ACHN (cell line): ENCODE results near the gene CSH1.
"Not testable (repeated sequence)": the region's sequence is repeated elsewhere in the genome, so short reads cannot be mapped to it uniquely, and the experiment has no call there.

ENCODE experiments used
- DNase-seq: peaks from one replicate; pipeline ENCODE4 v3.0.0-alpha.2; 2015
- in situ Hi-C: cut with HindIII; loops from 2 replicates; pipeline ENCODE4 v1.10.0; 2017; ENCODE audit warnings: low sequenced_read_pairs, low pct_ligation_motif_present, low pct_unique_long_range_greater_than_20kb

CSH1 gene

DNA sequence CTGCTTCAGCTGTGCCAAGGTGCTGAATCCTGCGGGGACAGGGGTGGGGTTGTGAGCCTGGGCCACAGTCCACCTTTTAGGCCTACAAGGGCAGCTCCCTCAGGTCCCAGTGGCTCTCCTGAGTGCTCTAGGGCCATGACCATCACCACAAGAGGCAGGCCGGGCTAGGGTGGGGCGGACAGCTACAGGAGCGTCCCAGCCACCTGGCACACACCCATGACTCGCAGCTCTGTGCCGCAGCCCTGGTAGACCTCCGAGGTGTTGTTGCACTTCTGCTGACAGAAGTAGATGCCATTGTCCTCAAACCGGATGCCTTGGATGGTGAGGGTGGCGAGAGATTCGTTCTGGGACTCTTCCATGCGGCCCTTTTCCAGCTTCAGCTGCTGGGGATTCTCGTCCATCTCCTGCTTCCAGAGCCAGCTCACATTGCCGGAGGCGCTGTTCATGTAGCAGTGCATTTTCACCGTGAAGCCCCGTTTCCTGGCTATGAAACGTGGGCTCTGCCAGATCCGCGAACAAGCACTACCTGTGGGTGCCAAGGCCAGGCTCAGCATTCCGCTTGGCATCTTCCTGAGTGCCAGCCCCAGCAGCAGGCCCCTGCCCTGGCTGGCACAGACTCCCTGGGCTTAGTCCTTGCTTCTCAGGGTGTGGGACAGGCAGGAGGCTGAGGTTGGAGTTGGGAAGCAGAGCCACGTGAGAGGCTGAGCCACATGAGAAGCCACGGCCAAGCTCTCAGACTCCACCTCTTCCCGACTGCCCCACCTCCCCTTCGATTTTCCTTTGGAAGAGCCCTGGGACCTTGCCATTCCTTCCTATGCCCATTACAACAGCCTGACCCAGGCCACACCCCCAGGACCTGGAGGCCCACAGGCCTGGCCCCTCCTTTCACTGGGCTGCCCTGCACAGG, 33.7 kb upstream of the CSH1 start:
- DNase-seq: no peak
- in situ Hi-C loops: no loop called here

DNA sequence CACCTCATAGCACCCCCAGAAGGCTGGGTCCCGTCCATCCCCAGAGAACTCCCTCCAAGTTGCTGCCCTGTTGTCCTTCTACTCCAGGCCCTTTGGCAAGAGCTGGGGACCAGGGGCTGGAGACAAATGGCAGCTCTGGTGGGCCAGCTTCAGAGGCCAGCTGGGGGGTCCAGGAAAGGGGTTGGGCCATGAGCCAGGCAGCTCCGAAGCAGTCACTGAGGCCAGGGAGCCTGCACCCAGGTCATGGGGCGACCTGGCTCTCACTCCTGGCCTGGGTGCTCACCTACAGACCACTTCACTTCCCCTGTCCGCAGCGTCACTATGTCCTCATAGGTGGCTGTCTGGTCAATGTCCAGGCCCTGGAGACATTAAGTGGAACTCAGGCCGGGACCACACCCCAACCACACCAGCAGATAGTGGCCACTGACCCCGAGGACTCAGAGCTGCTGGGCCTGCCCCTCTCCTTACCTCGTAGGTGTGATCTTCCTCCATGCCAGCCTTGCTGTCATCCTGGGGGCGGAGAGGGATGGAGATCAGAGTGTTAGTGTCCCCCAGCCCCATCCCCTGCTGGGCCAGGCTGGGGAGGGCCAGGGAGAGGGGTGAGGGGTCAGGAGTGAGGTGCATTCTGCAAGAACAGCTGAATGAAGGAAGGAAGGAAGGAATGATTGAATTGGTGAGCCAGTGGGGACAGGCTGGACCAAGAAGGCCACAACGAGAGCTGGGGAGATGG, 32.8 kb upstream of the CSH1 start:
- in situ Hi-C loops: no loop called here
- no peak for DNase-seq

DNA sequence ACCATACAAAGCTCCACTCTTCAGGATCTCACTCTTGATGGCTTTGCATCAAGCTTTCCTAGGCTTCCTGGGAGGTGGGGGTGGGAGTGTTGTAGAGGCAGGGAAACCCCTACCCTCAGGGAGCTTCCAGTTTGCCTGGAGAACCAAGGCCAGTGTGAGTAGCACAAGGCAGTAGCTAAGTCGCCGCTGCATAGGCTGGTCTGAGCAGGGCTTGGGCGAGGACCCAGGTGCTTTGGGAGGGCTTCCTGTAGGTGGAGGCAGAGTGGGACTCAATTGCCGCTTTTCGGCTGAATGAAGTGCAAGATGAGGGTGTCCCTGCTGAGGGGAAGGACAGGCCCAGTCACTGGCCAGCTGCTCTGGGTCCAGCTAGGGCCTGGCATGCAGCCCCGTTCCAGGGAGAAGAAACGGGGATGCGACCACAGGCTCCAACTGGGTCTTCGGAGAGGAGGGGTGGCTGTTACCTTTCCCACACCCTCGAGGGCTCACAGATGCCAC, 31.8 kb upstream of the CSH1 start:
- in situ Hi-C loops: no loop called here
- DNase-seq: no peak

DNA sequence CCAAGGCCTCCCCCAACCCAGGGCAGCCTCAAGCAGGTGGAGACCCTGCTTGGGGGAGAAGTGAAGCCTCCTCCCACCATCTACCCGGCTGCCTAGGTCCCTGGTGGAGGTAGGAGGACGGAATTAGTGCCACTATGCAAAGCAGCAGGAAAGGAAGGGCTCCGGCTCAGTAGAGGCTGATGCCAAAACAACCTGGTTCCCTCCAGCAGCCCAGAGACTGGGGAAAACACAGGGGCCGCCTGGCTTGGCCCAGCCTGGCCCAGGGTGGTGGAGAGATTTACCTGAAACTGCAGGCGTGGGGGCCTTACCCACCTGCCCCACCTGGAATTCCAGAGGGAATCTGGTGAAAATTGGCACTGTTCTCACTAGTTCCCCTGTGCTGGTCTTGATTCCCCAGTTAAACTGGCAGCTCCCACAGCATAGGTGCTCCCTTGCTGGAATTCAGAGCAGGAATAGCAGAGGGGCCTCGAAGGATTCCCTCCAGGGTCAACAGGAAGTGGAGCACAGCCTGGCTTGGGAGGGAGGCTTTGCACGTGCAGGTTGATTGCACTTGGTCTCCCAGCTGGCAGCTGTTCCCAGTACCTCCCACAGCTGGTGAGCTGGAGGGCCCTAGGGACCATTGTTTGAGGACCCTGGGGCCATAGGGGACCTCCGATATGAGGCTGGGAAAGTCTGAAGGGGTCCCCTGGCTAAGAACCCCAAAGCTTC, 31.2 kb upstream of the CSH1 start:
- in situ Hi-C loops: no loop called here
- DNase-seq: no peak

DNA sequence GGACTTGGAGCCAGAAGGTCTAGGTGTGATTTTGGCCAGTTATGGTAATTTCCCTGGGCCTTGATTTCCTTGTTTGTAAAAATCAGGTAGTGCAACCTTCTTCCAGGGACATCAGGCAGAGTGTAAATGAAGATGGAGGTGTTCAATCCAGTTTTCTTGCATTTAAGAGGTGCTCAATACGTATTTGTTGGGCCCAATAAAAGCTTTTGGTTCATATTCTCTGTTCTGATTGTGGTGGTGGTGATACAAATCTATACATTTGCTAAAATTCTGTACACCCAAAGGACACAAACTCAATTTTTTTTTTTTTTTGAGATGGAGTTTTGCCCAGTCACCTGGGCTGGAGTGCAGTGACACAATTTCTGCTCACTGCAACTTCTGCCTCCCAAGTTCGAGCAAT, 29.8 kb upstream of the CSH1 start:
- DNase-seq: no peak
- in situ Hi-C loops: no loop called here

DNA sequence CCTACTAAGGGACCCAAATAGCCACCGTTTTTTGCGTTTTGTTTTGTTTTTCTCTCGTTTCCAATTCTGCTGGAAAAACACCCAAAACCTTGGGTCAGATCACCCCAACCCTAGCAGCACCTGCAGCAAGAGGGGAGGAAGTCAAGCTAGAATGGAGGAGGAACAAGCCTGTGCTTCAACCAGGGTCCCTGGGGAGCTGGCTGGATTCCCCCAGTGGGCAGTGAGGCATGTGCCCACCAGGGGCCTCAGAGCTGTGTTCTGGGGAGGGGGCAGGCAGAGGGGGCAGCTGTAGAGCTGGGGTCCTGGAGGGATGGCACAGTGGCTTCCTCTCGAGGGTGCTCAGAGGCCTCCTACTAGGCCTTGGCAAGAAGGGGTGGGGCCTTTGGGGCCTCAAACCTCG, 29.2 kb upstream of the CSH1 start:
- in situ Hi-C loops: no loop called here
- DNase-seq: no peak

DNA sequence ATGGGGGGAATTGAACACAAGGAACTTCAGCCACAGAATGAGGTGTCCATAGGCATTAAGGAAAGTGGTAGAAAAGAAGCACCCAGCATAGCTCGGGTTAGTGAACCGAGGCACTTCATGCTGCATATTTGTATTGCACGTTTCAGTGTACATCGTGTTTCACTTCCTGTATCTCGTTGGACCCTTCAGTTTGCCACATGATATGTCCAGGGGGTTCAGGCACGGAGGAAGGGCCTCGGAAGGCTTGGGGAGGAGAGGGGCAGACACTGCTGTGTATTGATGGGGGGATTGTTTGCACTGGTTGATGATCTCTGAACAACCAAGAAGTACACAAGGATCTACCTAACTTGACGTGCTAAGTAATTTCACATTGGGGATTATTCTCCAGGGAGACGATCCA, 26.0 kb upstream of the CSH1 start:
- DNase-seq, in situ Hi-C loops: not testable (repeated sequence)

DNA sequence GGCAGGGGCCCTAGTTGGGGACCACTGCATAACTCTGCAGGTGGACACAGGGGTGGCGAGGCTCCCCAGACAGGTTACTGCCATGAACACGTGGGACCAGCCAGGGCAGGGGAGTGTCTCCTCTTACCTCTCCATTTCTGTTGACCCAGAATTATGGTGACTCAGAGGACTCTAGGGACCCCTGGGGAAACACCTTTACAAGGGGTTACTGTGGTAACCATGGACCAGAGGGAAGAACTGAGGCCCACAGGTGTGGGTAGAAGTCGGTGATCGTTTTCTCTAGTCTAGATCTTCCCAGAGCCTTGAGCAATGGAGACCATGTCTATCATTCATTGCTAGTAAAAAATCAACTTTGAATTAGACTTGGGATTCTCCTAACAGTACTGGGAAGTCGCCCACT, 24.4 kb upstream of the CSH1 start:
- in situ Hi-C loops, DNase-seq: not testable (repeated sequence)

DNA sequence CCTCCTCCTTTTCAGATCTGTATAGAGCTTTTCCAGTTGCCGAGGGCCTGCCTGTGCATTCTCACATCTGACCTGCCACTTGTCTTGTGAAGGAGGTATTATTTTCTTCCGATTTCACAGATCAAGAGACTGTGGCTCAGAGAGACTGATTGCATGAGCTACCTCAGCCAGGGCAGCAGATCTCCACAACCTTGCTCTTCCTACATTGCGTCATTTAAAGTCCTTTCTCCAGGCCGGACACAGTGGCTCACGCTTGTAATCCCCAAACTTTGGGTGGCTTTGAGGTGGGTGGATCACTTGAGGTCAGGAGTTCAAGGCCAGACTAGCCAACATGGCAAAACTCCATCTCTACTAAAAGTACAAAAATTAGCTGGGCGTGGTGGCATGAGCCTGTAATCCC, 23.7 kb upstream of the CSH1 start:
- DNase-seq, in situ Hi-C loops: not testable (repeated sequence)

DNA sequence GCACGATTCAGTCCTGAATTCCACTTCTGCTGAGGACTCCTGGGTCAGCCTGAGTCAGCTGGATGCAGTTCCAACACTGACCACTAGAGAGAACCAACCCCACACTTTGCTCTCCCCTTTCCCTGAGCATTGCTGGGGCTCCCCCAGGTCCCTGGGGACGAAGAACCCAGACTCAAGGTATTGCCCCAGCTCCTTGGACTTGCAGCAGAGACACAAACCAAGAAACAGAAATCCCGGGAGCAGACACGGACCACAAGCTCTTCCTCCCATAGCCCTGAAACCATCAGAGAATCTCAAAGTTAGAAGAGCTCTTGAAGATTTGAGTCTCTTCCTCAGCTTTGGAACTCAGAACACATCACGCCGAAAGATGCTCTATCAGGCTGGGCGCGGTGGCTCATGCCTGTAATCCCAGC, 22.9 kb upstream of the CSH1 start:
- in situ Hi-C loops: no loop called here

DNA sequence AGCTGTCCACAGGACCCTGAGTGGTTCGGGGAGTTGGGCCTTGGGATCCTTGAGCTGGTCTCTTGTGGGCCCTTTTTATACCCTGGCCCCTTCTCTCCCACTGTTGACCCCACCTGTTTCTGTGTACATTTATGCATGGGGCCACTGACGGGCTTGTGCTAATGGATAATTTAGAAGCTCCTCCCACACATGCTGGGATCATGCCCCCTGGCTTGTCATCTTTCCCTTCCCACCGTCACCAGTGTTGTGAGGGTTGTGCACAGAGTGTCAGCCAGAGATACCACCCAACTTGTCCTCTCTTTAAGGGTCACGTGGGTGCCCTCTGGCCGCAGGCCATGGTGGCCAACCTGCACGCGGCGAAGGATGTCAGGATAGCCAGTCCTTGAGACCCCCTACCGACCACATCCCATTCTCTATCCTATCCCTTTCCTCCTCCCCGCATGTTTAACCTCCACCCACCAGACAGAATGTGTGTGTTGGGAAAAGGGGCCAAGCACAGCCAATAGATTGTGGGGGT, 22.5 kb upstream of the CSH1 start, which contains the start of gene GH1:
Gene GH1, minus strand, starts transcription at position 51 of the 517 bp plus-strand sequence. CDS start 63 bp downstream, outside the sequence.
- in situ Hi-C loops, DNase-seq: not testable (repeated sequence)

More for the DNA sequence above, 22.9 kb upstream of the CSH1 start:
- DNase-seq: peak; percentile 65

DNA sequence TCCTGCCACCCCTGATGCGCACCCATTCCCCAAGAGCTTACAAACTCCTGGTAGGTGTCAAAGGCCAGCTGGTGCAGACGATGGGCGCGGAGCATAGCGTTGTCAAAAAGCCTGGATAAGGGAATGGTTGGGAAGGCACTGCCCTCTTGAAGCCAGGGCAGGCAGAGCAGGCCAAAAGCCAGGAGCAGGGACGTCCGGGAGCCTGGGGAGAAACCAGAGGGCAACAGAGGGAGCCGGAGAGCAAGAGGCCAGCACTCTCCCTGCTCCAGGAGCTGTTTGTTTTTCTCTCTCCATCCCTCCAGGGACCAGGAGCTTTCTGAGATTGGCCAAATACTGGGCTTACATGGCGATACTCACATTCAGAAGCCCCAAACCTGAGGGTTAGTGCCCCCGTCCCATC, 21.9 kb upstream of the CSH1 start:
- peak; percentile 13 for DNase-seq
- in situ Hi-C loops: no loop called here

DNA sequence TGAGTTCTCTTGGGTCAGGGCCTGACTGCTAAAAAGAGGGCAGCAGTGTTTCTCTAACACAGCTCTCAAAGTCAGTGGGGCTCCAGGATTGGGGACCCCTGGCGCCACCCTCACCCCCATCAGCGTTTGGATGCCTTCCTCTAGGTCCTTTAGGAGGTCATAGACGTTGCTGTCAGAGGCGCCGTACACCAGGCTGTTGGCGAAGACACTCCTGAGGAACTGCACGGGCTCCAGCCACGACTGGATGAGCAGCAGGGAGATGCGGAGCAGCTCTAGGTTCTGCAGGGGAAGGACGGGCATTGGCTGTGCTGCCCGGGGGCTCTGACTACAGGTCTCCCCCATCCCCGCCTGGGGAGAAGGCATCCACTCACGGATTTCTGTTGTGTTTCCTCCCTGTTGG, 21.3 kb upstream of the CSH1 start:
- in situ Hi-C loops: no loop called here

DNA sequence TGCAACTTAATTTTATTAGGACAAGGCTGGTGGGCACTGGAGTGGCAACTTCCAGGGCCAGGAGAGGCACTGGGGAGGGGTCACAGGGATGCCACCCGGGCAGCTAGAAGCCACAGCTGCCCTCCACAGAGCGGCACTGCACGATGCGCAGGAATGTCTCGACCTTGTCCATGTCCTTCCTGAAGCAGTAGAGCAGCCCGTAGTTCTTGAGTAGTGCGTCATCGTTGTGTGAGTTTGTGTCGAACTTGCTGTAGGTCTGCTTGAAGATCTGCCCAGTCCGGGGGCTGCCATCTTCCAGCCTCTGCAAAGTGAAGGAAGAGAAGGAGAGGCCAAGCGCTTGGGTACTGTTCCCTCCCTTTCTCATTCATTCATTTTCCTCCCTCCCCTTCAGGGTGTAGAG, 20.8 kb upstream of the CSH1 start:
- DNase-seq, in situ Hi-C loops: not testable (repeated sequence)

More for the DNA sequence above, 21.3 kb upstream of the CSH1 start:
- no peak for DNase-seq

DNA sequence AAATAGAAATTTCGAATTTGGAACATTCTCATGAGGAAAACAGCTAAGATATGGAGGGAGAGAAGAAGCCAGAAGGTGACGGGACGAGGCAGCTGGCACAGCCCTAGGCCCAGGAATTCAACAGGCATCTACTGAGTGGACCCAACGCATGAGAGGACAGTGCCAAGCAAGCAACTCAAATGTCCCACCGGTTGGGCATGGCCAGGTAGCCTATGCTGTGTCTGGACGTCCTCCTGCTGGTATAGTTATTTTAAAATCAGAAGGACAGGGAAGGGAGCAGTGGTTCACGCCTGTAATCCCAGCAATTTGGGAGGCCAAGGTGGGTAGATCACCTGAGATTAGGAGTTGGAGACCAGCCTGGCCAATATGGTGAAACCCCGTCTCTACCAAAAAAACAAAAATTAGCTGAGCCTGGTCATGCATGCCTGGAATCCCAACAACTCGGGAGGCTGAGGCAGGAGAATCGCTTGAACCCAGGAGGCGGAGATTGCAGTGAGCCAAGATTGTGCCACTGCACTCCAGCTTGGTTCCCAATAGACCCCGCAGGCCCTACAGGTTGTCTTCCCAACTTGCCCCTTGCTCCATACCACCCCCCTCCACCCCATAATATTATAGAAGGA, 20.3 kb upstream of the CSH1 start:
- in situ Hi-C loops: no loop called here

DNA sequence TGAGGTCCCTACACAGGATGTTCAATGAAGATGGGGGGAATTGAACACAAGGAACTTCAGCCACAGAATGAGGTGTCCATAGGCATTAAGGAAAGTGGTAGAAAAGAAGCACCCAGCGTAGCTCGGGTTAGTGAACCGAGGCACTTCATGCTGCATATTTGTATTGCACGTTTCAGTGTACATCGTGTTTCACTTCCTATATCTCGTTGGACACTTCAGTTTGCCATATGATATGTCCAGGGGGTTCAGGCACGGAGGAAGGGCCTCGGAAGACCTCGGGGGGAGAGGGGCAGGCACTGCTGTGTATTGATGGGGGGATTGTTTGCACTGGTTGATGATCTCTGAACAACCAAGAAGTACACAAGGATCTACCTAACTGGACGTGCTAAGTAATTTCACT, 19.4 kb upstream of the CSH1 start:
- DNase-seq, in situ Hi-C loops: not testable (repeated sequence)

More for the DNA sequence above, 20.3 kb upstream of the CSH1 start:
- no peak for DNase-seq

DNA sequence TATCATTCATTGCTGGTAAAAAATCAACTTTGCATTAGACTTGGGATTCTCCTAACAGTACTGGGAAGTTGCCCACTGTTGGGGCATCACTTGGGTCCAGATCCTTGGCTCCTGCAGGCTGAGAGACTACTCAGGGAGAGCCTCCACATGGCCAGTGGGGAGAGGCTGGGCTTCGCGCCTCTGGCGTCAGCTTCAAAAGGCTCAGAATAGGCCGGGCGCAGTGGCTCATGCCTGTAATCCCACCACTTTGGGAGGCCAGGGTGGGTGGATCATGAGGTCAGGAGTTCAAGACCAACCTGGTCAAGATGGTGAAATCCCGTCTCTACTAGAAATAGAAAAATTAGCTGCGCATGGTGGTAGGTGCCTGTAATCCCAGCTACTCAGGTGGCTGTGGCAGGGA, 18.1 kb upstream of the CSH1 start:
- no peak for DNase-seq
- in situ Hi-C loops: no loop called here

DNA sequence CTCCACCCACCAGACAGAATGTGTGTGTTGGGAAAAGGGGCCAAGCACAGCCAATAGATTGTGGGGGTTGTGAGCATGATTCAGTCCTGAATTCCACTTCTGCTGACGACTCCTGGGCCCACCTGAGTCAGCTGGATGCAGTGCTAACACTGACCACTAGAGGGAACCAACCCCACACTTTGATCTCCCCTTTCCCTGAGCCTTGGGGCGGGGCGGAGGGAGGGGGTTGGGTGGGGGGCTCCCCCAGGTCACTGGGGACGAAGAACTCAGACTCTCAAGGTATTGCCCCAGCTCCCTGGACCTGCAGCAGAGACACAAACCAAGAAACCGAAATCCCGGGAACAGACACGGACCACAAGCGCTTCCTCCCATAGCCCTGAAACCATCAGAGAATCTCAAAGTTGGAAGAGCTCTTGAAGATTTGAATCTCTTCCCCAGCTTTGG, 15.3 kb upstream of the CSH1 start:
- in situ Hi-C loops: no loop called here
- peak; percentile 40 for DNase-seq
